ENCODE results near the gene SECTM1. TPM values are rescaled to one million over a fixed set of nuclear protein-coding genes. Genes with fewer than 3 reads are reported as not detected.
A peak's percentile ranks its signal among the peaks of the same experiment; 100 is the strongest.
"Not testable (repeated sequence)": the region's sequence is repeated elsewhere in the genome, so short reads cannot be mapped to it uniquely, and the experiment has no call there.

SECTM1 gene
- total and polyA plus RNA-seq, 7 donors: 0.70 to 2.3 (median 1.2) TPM

DNA sequence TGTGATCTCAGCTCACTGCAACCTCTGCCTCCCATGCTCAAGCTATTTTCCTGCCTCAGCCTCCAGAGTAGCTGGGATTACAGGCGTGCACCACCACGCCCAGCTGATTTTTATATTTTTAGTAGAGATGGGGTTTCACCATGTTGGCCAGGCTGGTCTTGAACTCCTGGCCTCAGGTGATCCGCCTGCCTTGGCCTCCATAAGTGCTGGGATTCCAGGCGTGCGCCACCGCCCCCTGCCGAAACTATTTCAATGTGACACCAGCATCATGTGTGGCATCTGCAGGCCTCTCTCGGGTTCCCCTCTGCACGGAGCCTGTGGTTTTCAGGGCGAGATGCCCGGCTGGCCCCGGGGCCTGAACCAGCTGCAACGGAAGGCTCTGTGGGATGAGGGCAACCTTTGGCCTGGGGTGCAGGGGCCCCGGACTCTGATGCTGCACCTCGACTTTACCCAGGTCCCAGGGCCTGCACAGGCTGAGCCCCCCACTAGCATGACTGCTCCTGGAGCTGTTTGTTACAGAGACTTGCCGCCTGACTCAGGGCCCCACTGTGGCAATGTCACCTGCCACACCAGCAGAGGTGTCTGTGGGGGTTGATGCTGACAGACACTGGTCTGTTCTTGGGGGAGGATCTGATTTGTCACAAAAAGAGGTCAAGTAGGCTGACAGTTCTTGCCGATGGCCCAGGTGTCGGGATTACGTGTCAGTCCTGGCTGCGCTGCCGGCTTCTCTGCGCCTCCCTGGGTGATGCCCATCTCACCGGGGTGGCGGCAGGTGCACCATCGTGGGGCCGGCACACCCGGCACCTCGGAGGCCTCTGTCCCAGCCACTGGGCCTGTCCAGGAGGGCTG lies 16.8 kb upstream of the SECTM1 start:
- H3K27me3 ChIP-seq (ENCODE audit: insufficient read depth in 3 of 3, low read length in 2 of 3): peaks cover 0 to 5% (median 1%) of the 10 kb centered on the region in 3 donors
- DNase-seq (peak in 1 of 2 donors; percentile 49), ATAC-seq (no peak)
- no peaks in the 10 kb centered on the region for H3K9me3 ChIP-seq
- H3K4me3 ChIP-seq: no peak overlapping the region
- intact Hi-C loops (cut with DNase I): loop anchor here (5.0 to 10.0 kb wide), 3 partner anchors 202 to 427 kb away; no protein-coding TSS in a partner anchor
- no peaks in the 10 kb centered on the region for H3K4me1 ChIP-seq
- TF ChIP-seq, protein P1, sequence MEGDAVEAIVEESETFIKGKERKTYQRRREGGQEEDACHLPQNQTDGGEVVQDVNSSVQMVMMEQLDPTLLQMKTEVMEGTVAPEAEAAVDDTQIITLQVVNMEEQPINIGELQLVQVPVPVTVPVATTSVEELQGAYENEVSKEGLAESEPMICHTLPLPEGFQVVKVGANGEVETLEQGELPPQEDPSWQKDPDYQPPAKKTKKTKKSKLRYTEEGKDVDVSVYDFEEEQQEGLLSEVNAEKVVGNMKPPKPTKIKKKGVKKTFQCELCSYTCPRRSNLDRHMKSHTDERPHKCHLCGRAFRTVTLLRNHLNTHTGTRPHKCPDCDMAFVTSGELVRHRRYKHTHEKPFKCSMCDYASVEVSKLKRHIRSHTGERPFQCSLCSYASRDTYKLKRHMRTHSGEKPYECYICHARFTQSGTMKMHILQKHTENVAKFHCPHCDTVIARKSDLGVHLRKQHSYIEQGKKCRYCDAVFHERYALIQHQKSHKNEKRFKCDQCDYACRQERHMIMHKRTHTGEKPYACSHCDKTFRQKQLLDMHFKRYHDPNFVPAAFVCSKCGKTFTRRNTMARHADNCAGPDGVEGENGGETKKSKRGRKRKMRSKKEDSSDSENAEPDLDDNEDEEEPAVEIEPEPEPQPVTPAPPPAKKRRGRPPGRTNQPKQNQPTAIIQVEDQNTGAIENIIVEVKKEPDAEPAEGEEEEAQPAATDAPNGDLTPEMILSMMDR (IDR thresholded peaks at IDR 0.05): no peak
- no peak overlapping the region for H3K27ac ChIP-seq
- 81 to 91% (median 84%) methylated on average over 28 of the region's 28 CpGs for WGBS, 3 donors
- no peaks in the 10 kb centered on the region for H3K36me3 ChIP-seq (ENCODE audit: insufficient read depth in 1 of 2, low read depth in 1 of 2)

DNA sequence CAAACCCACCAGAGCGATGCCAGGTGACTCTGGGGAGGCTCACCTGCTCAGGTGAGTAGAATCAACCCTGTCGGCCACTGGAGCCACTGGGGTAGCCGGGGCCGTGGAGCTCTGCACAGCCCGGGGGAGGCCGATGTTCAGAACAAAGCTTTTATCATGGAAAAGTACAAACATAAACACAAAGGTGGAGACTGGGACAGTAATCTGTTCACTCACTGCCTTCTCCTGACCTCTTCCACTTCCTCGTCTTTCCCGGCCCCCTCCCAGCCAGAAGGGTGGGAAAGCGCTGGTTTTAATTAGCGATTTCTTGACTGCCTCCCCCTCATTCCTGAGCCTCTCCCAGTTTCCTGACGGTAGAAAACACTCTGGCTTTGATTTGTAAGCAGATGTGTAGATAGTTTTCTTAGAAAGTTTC lies 15.7 kb upstream of the SECTM1 start:
- peaks cover 0 to 2% (median 0%) of the 10 kb centered on the region in 3 donors for H3K27me3 ChIP-seq (ENCODE audit: insufficient read depth in 3 of 3, low read length in 2 of 3)
- no peak overlapping the region for H3K27ac ChIP-seq
- H3K4me3 ChIP-seq: no peak overlapping the region
- H3K36me3 ChIP-seq (ENCODE audit: insufficient read depth in 1 of 2, low read depth in 1 of 2): no peaks in the 10 kb centered on the region
- WGBS, 3 donors: 58 to 61% (median 59%) methylated on average over 11 of the region's 11 CpGs
- TF ChIP-seq, protein P1 (IDR thresholded peaks at IDR 0.05): no peak
- peak in 1 of 2 donors; percentile 28 for DNase-seq
- intact Hi-C loops (cut with DNase I): loop anchor here in 1 of 2 donors (1.0 kb wide), 1 partner anchor 49 kb away; no protein-coding TSS in a partner anchor
- H3K9me3 ChIP-seq: no peaks in the 10 kb centered on the region
- no peak for ATAC-seq
- H3K4me1 ChIP-seq: no peaks in the 10 kb centered on the region

DNA sequence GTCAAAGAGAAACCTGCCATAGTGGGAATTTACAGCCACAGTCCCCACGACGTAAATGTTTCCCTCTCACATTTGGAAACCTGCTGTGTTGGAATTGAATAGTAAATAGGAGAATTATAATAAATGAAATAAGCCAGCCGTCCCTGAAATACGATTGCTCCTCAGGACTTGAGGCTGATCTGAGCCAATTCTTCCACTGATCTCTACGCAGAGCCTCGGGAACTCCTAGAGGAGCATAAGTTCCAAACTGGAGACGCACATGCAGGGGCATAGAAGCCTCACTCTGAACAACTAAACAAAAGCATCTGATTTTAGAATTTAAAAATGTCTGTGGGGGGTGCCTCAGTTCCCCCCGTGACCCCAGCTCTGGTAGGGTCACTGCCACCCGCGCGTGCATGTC lies 15.3 kb upstream of the SECTM1 start:
- Histone ChIP-seq H3K36me3 (ENCODE audit: insufficient read depth in 1 of 2, low read depth in 1 of 2) (no peaks in the 10 kb centered on the region), H3K27ac (no peak overlapping the region), H3K27me3 (ENCODE audit: insufficient read depth in 3 of 3, low read length in 2 of 3) (peaks cover 0 to 2% (median 0%) of the 10 kb centered on the region in 3 donors), H3K9me3 (no peaks in the 10 kb centered on the region), H3K4me3 (no peak overlapping the region), H3K4me1 (no peaks in the 10 kb centered on the region)
- DNase-seq (no peak), ATAC-seq (no peak)
- TF ChIP-seq, protein P1 (IDR thresholded peaks at IDR 0.05): no peak
- intact Hi-C loops (cut with DNase I): loop anchor here in 1 of 2 donors (1.0 kb wide), 1 partner anchor 49 kb away; no protein-coding TSS in a partner anchor
- WGBS, 3 donors: 65 to 66% (median 65%) methylated on average over 11 of the region's 11 CpGs

DNA sequence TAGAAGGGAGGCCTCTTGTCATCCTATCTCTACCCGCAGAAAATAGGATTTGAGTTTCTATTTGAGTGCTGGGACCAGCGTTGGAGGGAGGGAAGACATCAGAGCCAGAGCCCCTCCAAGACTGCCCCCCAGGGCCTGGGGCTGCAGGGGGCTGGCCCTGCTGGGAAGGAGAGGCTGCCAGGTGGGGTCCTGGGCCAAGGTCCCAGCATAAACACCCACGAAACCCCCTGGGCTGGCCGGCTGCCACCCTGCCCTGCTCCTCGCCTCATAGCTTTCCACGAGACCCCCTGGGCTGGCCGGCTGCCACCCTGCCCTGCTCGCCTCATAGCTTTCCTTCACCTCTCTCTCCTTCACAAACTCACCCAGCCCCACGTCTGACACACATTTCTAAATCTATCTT lies 14.9 kb upstream of the SECTM1 start:
- DNase-seq (no peak), ATAC-seq (no peak)
- no peak overlapping the region for H3K4me3 ChIP-seq
- no peaks in the 10 kb centered on the region for H3K36me3 ChIP-seq (ENCODE audit: insufficient read depth in 1 of 2, low read depth in 1 of 2)
- peaks cover 0 to 2% (median 0%) of the 10 kb centered on the region in 3 donors for H3K27me3 ChIP-seq (ENCODE audit: insufficient read depth in 3 of 3, low read length in 2 of 3)
- no peak overlapping the region for H3K27ac ChIP-seq
- no peaks in the 10 kb centered on the region for H3K9me3 ChIP-seq
- WGBS, 3 donors: 59 to 70% (median 68%) methylated on average over 9 of the region's 9 CpGs
- TF ChIP-seq, protein P1 (IDR thresholded peaks at IDR 0.05): no peak
- intact Hi-C loops (cut with DNase I): no loop called here
- H3K4me1 ChIP-seq: no peaks in the 10 kb centered on the region

DNA sequence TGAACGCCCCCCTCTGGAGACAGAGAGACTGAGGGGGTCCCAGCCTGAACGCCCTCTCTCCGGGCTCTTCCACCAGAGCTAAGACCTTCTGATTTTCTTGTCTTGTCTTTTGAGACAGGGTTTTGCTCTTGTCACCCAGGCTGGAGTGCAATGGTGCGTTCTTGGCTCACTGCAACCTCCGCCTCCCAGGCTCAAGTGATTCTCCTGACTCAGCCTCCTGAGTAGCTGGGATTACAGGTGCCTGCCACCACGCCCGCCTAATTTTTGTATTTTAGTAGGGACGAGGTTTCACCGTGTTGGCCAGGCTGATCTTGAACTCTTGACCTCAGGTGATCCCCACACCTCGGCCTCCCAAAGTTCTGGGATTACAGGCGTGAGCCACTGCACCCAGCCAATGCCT lies 14.4 kb upstream of the SECTM1 start:
- H3K27ac ChIP-seq; intact Hi-C loops (cut with DNase I); ATAC-seq; H3K4me1 ChIP-seq; H3K9me3 ChIP-seq; H3K36me3 ChIP-seq (ENCODE audit: insufficient read depth in 1 of 2, low read depth in 1 of 2); H3K27me3 ChIP-seq (ENCODE audit: insufficient read depth in 3 of 3, low read length in 2 of 3); H3K4me3 ChIP-seq: not testable (repeated sequence)
- 79 to 87% (median 81%) methylated on average over 11 of the region's 11 CpGs for WGBS, 3 donors
- peak in 1 of 2 donors; percentile 15 for DNase-seq

Measured in psoas muscle (tissue), 8 donors.